Fibroblast of mammary gland (primary cell): Measurements from ENCODE around the gene TTLL12.

Experiments
- DNase-seq: peaks from one replicate; pipeline ENCODE4 v3.0.0-alpha.2; 2010; ENCODE audit warnings: low read depth
- H3K4me3 ChIP-seq: 2 replicates; pipeline ENCODE4 v1.5.1; 2011; ENCODE audit warnings: low read depth, mild to moderate bottlenecking, low read length, moderate library complexity; ENCODE audit not compliant: control insufficient read depth
- TF ChIP-seq, protein P1 (sequence below): conservative IDR thresholded peaks from 2 replicates; pipeline ENCODE4 v1.5.1; 2011; ENCODE audit warnings: low read depth, low read length, inconsistent platforms; ENCODE audit not compliant: control insufficient read depth, insufficient read depth

Gene TTLL12

DNA sequence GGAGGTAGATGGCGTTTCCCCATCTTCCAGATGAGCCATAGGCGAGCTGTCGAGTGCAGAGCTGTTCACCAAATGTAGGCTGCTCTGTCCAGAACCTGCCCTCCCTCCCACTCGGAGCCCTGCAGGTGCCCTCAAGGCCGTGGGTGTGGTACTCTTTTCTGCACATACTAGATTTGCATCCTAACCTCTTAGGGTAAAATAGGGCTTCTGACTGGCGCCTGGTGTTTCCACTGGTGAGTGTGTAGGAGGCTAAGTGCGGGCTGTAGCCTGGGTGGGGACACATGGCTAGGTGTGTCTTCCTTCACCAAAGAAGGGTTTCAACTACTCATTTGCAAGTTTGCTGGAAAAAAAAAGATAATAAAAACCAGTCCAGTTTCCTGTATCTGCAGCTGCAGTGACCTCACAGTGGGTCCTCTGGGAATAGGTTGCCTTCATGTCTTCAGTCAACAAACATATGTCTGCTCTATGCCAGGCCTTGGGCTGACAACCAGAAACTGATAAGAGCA, 67.9 kb downstream of the TTLL12 start:
- peak; percentile 33 for DNase-seq
- H3K4me3 ChIP-seq: no peak overlapping the region
- TF ChIP-seq, protein P1, sequence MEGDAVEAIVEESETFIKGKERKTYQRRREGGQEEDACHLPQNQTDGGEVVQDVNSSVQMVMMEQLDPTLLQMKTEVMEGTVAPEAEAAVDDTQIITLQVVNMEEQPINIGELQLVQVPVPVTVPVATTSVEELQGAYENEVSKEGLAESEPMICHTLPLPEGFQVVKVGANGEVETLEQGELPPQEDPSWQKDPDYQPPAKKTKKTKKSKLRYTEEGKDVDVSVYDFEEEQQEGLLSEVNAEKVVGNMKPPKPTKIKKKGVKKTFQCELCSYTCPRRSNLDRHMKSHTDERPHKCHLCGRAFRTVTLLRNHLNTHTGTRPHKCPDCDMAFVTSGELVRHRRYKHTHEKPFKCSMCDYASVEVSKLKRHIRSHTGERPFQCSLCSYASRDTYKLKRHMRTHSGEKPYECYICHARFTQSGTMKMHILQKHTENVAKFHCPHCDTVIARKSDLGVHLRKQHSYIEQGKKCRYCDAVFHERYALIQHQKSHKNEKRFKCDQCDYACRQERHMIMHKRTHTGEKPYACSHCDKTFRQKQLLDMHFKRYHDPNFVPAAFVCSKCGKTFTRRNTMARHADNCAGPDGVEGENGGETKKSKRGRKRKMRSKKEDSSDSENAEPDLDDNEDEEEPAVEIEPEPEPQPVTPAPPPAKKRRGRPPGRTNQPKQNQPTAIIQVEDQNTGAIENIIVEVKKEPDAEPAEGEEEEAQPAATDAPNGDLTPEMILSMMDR: no peak

DNA sequence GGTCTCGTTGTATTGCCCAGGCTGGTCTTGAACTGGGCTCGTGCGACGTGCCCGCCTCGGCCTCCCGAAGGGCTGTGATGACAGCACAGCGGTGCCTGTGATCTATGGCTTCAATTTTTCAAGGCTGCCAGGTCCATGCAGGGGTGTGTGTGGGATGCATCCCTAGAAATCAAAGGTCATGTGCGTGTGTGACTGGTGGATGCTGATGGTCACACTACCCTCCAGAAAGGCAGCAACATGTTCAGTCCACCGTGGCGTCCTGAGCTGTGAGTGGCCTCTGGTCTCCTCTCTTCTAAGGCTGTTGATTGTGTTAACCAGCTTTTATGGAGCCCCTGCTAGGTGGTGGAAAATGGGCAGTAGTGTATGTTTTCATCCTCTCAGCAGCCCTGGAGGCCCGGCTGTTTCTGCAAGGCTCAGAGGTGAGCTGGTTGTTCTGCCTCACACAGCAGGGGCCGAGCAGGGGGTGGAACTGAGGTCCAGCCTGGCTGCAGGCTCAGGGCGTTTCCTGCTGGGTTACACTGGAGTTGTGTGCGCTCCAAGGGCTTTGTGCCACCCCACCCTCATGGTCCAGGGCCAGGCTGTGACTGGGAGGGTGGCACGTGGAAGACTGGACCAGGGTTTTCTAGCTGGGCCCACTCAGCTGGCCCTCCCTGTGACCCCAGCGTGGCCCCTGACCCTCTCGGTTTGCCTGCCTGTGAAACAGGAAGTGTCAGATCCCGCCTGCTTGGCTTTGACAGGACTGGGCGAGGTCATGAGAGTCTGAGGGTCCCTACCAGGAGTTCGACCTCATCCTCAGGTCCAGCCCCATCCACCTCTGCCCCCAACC, 68.7 kb downstream of the TTLL12 start:
- TF ChIP-seq, protein P1: no peak
- no peak overlapping the region for H3K4me3 ChIP-seq
- DNase-seq: no peak

DNA sequence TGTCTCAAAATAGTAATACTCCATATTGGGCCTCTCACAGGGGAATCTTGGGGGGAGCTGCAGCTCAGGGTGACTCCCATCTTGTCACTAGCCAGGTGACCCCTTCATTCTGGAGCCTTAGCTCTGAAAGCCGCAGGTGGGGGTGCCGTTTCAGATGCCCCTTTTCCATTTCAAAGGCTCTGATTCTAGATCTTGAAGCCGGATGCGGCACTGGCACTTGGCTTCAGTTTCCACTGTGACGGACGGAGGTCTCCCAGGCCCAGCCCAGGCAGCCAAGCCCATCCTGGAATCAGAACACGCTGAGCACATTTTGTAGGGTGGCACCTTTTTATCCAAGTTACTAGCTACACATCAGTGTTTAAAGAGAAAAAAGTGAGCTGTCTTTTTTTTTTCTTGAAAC, 70.0 kb downstream of the TTLL12 start:
- TF ChIP-seq, protein P1: no peak
- no peak overlapping the region for H3K4me3 ChIP-seq
- DNase-seq: no peak
